HG03135 (cell line): ENCODE measurements around the gene TSPAN1.

ENCODE experiments used
- ATAC-seq: cut with Tn5 transposase; IDR thresholded peaks from one replicate; pipeline ENCODE4 v1.9.1; 2021; ENCODE audit warnings: mild to moderate bottlenecking, moderate library complexity; ENCODE audit not compliant: unreplicated experiment

The TSPAN1 gene, protein sequence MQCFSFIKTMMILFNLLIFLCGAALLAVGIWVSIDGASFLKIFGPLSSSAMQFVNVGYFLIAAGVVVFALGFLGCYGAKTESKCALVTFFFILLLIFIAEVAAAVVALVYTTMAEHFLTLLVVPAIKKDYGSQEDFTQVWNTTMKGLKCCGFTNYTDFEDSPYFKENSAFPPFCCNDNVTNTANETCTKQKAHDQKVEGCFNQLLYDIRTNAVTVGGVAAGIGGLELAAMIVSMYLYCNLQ

DNA sequence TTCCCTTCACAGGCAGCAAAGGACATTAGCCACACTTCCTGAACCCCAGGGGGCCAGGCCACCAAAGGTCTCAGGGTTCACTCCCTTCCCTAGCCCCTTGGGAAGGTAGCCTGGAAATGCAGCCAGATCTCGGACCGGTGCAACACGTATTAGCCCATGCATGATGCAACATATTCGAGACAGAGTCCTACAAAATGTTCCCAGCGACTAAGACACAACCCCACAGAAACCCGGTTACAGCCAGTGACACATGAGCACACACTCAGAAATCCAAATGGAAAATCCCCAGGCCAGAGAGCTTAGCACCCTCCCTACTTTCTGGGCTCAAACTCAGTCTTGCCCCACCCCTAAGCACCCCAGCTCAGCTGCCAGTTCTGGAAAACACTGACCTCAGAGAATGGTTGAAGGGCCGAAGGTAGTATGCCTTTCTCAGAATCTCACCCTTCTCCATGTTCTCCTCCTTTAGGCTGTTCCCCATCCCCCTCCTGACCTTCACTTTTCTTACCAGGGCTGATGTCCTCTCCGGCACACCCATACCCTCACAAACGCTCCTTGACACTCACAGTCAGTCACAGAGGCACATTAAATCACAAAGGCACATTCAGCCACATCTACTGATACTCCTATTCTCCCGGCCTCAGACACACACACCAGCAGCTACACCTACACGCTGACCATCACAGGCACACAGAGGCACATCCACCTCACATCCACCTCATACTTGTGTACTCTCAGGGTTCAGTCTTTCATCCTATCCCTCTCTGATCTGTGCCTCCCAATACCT is at the start of gene TSPAN1:
Gene TSPAN1 (plus strand): TSS at position 640 of the 784 bp plus-strand sequence. CDS start 6,021 bp downstream, outside the sequence.
- ATAC-seq: no peak

DNA sequence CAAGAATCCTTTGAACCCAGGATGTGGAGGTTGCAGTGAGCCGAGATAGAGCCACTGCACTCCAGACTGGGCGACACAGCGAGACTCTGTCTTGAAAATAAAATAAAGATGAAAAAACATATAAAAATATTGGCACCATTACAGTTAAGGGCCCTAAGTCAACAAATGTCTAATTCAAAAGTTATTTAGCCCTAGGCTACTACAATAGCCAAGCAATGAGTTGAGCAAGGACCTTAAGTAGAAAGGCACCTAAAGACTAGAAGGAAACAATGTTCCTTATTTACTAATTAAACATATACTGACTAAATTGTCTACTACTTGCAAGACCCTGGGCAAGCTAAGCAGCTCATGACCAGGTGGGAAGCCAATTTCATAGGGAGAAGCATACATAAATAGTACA is 46.5 kb upstream of the TSPAN1 start:
- no peak for ATAC-seq

DNA sequence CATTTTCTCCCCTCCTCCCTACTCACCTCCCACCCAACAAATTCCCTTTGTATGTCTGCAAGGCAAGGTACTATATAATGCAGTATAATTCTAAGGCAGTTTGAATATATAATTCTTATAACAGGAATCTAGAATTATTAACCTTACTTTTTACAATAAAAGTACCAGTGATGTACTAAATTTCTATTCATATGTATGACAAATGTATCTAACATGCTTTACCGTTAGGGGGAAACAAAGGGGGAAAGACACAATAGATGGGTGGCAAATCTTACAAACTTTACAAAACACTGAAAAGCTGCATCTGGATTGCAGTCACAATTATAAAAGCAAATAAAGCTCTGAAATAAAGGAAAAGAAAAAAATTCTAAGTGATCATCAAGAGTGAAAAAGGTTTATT is 44.8 kb upstream of the TSPAN1 start:
- no peak for ATAC-seq

DNA sequence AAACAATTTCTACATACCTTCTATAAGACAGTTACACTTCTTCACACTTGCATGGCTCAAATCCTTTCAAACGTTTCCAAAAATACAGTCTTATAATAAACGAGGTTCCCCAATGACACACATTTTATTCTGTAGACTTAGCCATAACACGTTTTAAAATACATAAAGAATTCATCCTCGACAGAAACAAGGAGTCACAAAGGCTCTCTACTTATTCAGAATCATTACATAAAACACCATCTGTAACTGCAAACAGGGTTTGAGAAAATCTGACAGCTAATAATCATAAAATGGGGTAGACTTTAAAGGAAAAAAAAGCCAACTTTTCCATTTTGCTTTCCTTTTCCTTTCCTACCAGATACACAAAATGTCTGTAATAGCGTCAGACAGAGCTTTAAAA is 44.3 kb upstream of the TSPAN1 start:
- ATAC-seq: no peak

DNA sequence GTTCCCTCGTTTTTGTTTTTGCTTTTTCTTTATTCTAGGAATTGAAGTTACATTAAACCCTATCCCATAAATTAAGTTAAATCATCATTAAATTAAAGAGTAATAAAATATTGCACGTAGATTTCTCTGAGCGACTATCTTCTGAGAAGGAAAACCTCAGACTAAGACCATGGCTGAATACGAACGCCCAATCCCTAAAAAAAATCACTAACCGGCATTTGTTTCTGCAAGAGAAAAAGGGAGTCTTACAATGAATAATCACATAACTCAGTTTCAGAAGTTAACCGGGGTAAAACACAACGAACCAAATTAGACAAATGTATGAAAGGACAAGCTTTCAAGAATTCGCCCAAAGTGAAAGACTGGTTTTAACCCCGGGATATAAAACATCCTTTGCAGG is 43.8 kb upstream of the TSPAN1 start:
- no peak for ATAC-seq

DNA sequence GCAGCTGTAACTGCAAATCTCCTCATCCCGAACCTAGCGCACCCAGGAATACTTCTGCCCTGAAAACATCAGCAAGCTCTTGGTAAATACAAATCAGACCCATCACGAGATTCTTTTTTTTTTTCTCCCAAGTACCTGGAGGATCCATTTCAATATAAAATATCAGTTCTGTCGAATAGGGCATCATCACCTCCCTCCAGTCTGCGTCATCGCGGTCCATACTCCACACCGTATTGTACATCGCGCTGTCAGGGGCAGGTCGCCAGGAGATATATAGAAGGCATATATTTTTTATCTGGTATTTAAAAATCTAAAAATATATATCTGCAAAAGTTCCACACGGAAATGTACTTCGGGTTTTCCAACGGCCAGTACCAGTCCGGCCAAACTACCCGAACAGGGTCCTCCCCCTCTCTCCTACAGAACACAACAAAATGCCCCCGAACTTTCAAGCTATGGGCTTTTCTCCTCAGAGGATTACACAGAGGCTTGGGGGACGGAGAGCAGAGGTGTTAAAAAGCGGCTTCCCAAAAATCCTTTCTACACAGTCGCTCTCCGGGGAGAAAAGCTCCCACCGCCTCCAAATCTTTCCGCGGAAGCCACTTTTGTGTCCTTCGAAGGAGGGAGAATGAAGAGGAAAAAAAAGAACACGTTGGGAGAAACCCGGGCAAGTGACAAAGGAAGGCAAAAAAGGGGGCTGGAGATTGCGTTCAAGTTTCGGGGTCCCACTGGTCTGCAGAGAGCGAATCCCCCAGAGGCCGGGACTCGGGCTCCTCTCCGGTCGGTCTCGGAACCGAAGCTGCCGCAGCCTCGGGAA is 43.0 kb upstream of the TSPAN1 start:
- ATAC-seq: no peak

DNA sequence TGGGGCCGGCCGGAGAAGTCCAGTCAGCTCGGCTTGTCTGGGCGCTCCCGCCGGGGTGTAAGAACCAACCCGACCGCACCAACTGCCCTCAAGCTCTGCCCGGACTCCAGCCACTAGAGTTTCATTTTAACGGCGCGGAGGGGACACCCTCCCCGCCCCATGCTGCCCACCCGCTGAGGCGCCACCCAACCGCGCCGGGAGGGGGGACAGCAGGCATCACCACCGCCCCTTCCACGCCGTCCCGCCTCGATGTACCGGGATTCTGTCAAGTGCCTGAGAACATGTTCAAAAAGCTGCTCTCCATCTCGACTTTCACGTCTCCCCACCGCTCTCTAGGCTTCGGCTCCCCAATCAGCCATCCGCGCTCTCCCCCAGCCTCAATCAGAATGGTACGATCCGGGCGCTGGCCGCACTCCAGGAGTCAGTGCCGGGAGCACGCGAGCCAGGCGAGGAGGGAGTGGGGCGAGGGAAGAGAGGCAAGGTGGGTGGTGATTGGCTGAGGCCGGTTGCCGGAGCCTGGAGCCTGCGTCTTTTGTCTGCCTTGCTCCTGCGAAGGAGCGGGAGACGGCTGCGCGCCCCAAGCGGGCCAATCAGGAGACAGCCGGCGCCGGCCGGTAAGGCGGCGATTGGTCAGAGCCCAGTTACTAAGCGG is 42.2 kb upstream of the TSPAN1 start, which contains the start of gene PIK3R3:
Gene PIK3R3 (minus strand): TSS at position 101 of the 652 bp plus-strand sequence. CDS start 677 bp downstream, outside the sequence.
- ATAC-seq: peak; percentile 88

DNA sequence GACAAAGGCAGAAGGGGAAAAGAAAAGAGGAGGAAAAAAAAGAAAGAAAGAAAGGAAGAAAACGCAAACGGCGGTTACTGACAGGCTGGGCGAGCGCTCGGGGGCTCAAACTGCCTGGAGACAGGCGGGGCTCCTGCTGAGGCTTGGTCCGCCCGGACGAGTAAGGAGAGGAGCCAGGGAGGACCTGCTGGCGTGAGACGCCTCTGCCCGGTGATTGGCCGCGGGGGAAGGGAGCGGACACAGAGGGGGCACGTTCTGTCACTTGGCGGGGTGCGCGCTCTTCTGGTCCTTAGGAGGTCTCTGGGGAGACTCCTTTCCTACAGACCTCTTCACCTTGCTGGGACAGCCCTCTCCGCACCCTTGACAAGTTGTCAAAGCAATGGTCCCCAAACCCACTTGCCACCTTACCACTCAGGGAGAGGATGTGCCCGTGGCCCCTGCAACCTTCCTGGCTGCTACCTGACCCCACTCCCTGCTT is 41.7 kb upstream of the TSPAN1 start:
- ATAC-seq: peak; percentile 48

DNA sequence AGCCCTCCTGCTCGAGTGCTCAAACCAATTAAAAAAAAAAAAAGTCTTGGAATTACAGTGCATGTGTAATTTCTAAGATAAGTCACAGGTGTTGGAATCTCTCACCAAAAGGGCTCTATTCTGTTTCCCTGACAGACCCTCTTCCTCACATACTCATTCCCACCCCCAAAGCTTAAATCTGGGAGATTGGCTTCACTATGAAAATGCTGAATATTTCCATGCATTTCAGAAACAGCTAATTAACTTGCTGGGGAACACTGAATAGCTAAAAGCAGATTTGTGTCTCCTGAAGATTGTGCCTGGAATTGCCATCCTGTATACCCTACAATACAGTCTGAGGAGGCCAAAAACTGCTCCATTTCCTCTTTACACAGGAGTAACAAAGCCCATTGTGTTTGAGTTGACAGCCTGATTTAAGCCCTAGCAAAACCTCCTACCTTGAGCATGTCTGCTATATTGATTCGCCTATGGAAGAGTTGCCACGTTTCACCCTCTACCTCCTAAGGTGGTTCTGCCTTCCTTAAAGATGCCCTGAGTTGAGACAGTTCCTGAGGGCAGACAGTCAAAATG is 41.0 kb upstream of the TSPAN1 start:
- no peak for ATAC-seq

DNA sequence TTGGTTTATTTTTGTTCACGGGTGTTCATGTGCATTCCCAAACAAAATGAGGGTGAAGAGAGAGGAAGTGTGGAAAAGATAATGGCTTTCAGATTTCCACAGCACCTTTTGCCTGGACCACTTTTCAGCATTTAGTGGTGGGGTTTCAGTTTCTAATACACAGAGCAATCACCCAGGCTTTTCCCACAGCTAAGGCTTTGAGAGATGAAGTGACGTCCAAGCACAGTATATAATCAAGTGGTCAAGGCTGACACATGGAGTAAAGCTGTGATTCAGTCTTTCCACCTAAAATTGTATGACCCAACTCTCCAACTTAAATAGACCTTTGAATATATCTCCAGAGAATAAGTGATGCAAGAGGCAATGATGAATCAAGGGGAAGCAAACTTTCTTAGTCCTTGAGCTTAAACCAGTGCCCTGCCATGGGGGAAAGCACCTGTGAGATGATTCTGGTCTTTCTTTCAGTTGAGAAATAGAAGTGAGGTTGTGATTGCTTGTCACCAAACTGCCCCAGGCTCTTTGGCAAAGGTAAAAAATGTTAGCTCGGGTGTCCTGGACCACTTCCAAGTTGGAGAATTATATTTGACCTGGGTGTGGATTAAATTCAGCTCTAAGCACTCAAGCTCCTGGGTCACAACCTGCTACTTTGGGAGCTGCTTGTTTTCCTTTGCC is 40.1 kb upstream of the TSPAN1 start:
- no peak for ATAC-seq

DNA sequence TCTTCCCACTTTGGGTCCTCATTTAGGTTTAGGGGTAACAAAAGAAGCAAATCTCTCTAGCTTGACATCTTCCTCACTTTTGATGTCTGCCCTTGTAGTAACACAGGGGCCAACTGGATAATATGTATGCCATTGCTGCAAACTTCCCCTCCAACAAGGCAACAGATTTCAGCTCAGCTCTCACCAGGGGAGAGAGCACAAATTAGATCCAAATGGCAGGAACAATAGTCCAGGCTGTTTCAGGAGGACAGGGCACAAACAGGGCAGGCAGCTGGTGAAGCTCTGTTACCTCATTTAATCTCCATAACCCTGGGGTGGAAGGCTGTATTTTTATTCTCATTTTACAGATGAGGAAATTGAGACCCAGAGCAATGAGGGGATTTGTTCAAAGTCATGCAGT is 38.2 kb upstream of the TSPAN1 start:
- no peak for ATAC-seq

DNA sequence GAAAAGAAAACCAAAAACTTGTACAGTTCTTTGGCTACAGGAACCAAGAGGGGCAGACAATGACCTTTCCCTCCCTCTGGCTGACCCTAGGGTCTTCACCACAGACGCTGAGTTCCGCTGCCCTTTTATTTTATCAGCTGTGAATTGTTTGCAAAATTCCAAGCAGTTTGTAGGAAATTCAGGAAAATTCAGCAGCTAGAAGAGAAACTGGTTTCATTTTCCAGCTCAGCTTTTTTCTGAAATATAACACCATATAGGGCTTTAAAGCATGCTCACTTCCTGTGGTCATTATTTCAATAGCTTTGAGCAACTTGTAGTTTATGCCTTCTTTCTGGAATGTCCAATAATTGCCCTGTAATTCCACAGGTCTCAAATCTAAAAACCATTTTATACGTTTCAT is 37.0 kb upstream of the TSPAN1 start:
- ATAC-seq: no peak

DNA sequence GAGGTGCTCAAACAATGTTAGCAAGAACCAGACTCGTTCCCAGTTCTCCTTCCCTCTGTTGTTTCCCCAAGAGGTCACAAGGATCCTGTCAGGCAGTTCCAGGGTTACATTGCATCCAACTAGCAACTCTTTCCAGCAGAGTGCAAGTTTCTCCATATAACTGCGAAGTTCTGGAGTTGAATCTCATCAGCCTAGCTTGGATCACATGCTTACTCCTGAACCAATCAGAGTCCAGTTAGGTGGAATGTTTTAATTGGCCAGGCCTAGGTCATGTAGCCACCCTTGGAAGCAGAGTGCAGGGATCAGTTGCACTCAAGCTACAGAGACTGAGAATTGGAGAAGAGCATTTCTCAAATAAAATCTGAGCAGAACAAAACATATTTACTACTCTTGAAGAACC is 26.6 kb upstream of the TSPAN1 start:
- no peak for ATAC-seq

DNA sequence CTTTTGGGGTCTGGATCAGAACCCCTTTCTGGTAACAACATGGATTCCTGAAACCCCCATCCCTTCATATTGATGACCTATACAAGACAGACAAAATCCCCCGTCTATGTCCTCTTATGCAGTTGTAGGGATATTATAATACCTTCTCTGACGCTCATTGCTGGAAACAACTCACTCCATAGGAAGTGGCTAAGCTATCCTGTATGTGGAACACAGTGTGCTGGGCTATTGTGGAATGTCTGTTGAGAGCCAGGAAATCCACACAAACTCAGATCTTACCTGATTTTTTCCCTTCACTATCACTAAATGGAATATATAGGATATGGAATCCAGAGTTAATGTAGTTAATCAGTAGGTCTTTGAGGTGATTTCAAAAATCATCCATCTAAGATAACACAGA is 24.8 kb upstream of the TSPAN1 start:
- no peak for ATAC-seq

DNA sequence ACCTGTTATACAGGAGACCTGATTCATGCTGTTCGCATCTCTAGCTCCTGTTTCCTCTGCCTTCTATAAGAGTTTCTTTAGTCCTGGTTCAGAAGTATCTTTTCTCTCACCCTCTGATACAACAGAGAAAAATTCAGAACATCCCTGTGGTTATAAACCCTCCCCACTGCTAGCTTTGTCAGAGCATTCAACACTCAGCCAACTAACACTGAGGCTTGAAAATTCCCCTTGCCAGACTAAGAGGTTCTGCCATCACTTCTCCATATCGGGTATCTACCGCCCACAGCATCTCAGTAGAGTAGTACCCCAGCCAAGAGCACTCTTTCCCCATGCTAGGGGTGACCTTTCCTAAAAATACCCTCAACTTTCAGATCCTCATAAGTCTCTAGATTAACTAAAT is 22.9 kb upstream of the TSPAN1 start:
- ATAC-seq: no peak

DNA sequence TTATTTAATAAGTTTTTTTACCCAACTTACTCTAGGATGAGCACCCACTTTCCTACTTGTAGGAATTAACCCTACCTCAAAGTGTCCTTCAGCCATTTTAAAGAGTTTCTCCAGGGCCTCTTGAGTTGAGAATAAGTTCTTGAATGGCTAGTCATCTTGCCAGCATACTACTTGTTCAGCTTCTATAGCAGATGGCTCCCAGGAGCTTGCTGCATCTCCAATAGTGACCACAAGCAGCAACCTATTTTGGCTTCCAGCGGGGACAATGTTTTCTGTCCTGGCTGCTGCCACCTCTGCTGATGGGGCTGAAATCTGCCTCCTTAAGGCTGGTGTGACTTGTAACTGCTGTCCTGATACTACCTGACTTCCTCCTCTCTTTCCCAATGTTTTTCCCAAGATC is 21.7 kb upstream of the TSPAN1 start:
- ATAC-seq: no peak

DNA sequence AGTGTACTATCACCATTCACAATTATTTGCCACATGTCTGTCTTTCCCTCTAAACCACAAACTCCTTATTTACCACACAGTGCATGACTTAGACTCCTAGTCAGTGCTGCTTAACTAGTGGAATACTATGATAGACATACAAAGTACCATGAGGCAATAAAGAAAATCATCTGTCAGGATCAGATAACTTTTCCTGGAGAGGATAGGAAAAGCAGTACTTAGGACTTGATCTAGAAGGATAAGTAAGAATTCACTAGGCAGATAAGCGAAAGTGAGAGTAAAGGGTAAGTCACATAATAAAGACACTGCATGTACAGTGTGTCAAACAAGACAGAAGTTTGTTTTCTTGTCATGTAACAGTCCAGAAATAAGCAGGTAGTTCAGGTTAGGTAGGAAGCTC is 21.2 kb upstream of the TSPAN1 start:
- ATAC-seq: no peak

DNA sequence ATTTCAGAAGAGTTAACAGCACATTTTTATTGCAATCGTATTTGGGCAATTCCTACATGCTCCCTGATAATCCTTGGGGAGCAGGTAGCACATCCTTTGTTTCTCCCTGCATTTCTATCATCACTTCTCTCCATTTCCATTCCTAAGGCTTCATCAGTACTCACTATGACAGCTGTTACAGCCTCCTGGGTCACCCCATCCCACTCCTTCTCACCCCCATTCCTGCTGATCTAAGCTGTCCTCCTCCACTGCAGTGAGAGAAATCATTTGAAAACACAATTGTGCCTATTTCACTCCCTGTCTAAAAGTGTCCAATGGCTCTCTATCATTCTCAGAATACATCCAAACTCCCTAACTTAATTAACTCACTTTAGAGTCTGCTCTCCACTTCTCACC is 17.0 kb upstream of the TSPAN1 start:
- no peak for ATAC-seq

DNA sequence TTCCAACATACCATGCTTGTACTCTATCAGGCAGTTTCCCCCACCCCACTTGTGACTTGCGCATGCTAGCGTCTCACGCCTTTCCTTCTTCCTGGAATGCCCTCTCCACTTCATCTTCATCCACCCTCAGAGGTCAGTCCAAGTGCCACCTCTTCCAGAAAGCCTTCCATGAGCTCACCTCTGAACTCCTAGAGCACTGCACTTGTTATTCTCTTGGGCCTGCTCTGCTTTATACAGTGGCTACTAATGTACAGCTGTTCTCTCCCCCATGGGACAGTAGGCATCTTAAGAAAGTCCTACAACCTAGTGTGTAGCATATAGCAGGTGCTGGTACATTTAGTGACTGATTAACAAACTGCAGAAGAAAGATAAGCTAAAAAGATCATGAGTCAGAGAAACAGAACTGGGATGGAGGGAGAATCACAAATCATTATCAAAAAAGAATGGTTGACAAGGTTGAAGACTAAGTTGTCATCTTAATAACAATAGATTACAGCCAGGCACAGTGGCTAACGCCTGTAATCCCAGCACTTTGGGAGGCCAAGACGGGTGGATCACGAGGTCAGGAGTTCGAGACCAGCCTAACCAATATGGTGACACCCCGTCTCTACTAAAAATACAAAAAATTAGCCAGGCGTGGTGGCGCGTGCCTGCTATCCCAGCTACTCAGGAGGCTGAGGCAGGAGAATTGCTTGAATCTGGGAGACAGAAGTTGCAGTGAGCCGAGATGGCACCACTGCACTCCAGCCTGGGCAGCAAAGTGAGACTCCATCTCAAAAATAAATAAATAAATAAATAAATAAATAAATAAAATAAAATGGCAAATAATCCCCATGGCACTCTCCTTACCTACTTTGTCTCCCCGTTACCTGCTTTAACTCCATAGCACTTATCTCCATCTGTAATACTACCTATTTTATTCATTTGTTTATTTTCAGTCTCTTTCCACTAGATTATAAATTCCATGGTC is 16.3 kb upstream of the TSPAN1 start:
- peak; percentile 70 for ATAC-seq
